ENCODE results near the gene NEK4. TPM values are rescaled to one million over a fixed set of nuclear protein-coding genes. Genes with fewer than 3 reads are reported as not detected.

NEK4 gene
- polyA plus RNA-seq, 1 of the 3 experiments (the other 2 are of a cell fraction): 8.8 TPM

DNA sequence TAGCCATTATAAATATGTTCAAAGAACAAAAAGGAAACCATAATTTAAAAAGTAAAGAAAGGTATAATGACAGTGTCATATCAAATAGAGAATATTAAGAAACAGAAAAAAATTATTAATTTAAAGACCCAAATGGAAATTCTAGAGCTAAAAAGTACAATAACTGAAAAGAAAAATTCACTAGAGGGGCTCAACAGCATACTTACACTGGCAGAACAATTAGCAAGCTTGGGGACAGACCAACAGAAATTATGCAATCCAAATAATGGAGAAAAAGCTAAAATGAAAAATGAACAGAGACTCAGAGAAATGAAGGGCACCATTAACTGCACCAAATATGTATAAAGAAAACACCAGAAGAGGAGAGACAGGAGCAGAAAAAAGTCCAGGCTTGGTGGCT, 51.1 kb downstream of the NEK4 start:
- Histone ChIP-seq H3K9me2 (no peaks in the 10 kb centered on the region), H3K4me1 (ENCODE audit: control insufficient read depth in 1 of 2, insufficient read depth in 2 of 2, low read depth in 1 of 2, low read length in 1 of 2) (no peaks in the 10 kb centered on the region), H3K4me2 (no peak overlapping the region), H3K79me2 (ENCODE audit: insufficient read depth) (no peaks in the 10 kb centered on the region), H3K36me3 (replicated peaks in 1 of 2; ENCODE audit: control insufficient read depth in 1 of 2, insufficient read depth in 2 of 2, low read length in 1 of 2) (peaks cover 0 to 26% of the 10 kb centered on the region in 2 experiments), H3K27me3 (ENCODE audit: insufficient read depth) (no peaks in the 10 kb centered on the region), H2AFZ (ENCODE audit: low read depth) (no peak overlapping the region), H3K27ac (ENCODE audit: low read depth in 2 of 2, low read length in 1 of 2) (no peak overlapping the region), H3F3A (replicated peaks; ENCODE audit: insufficient read depth) (no peaks in the 10 kb centered on the region), H3K9me3 (peaks cover 4% of the 10 kb centered on the region; the same call in 1 of the 2 replicates), H3K4me3 (ENCODE audit: low read depth in 2 of 2, low read length in 1 of 2) (no peak overlapping the region), H4K20me1 (ENCODE audit: insufficient read depth) (no peaks in the 10 kb centered on the region), H3K9ac (no peak overlapping the region)
- no peak for DNase-seq
- TF ChIP-seq YY1 (IDR thresholded peaks at IDR 0.05; ENCODE audit: low read depth) (no peak), SIN3A (IDR thresholded peaks at IDR 0.05; ENCODE audit: borderline replicate concordance, low read depth, low read length) (no peak), EP300 (IDR thresholded peaks at IDR 0.05; ENCODE audit: borderline replicate concordance in 1 of 2, low read depth in 1 of 2, low read length in 1 of 2) (no peak), NFIC (IDR thresholded peaks at IDR 0.05; ENCODE audit: borderline replicate concordance) (no peak), NRF1 (IDR thresholded peaks at IDR 0.05; ENCODE audit: low read depth, low read length) (no peak), FOSL2 (IDR thresholded peaks at IDR 0.05; ENCODE audit: borderline replicate concordance, low read depth) (no peak), GATA2 (CRISPR knock-in tag; IDR thresholded peaks at IDR 0.05) (no peak), FOXM1 (IDR thresholded peaks at IDR 0.05; ENCODE audit: low read depth) (no peak), FOXJ3 (CRISPR knock-in tag; IDR thresholded peaks at IDR 0.05) (no peak)
- TF ChIP-seq, protein P1, sequence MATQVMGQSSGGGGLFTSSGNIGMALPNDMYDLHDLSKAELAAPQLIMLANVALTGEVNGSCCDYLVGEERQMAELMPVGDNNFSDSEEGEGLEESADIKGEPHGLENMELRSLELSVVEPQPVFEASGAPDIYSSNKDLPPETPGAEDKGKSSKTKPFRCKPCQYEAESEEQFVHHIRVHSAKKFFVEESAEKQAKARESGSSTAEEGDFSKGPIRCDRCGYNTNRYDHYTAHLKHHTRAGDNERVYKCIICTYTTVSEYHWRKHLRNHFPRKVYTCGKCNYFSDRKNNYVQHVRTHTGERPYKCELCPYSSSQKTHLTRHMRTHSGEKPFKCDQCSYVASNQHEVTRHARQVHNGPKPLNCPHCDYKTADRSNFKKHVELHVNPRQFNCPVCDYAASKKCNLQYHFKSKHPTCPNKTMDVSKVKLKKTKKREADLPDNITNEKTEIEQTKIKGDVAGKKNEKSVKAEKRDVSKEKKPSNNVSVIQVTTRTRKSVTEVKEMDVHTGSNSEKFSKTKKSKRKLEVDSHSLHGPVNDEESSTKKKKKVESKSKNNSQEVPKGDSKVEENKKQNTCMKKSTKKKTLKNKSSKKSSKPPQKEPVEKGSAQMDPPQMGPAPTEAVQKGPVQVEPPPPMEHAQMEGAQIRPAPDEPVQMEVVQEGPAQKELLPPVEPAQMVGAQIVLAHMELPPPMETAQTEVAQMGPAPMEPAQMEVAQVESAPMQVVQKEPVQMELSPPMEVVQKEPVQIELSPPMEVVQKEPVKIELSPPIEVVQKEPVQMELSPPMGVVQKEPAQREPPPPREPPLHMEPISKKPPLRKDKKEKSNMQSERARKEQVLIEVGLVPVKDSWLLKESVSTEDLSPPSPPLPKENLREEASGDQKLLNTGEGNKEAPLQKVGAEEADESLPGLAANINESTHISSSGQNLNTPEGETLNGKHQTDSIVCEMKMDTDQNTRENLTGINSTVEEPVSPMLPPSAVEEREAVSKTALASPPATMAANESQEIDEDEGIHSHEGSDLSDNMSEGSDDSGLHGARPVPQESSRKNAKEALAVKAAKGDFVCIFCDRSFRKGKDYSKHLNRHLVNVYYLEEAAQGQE (IDR thresholded peaks at IDR 0.05; ENCODE audit: low read depth, low read length): no peak
- TF ChIP-seq, protein P2, sequence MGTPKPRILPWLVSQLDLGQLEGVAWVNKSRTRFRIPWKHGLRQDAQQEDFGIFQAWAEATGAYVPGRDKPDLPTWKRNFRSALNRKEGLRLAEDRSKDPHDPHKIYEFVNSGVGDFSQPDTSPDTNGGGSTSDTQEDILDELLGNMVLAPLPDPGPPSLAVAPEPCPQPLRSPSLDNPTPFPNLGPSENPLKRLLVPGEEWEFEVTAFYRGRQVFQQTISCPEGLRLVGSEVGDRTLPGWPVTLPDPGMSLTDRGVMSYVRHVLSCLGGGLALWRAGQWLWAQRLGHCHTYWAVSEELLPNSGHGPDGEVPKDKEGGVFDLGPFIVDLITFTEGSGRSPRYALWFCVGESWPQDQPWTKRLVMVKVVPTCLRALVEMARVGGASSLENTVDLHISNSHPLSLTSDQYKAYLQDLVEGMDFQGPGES (IDR thresholded peaks at IDR 0.05; ENCODE audit: low read depth, low read length): no peak
- POLR2A ChIA-PET: no interaction called here
- CTCF ChIA-PET: no interaction called here

DNA sequence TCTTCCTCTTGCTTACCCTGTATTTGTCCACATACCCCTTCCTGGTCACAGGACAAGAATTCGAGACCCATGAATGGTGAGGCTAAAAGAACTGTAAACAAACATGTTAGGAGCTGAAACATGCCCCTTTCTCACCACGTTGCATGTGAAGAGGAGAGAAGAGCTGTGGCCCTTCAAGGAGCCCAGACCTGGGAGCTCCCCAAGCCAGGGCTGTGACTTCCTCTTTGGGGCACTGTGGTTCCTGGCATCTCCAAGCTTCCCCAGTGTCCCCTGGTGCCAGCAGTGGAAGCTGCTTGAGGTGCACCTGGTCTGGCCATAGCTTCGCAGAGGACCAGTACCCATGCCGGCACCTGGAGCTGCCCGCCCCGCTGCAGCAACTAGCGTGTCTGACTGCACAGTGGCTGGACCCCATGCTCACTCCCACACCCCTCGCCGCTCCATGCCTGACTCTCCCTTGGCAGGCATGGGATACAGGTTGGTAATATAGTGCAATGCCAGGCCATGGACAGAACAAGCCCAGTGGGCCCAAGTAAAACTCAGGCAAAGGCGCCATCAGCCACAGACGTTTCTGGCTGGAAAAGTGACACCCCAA, 54.9 kb downstream of the NEK4 start:
- Histone ChIP-seq H3K9me2 (no peaks in the 10 kb centered on the region), H3K36me3 (replicated peaks in 1 of 2; ENCODE audit: control insufficient read depth in 1 of 2, insufficient read depth in 2 of 2, low read length in 1 of 2) (peaks cover 10 to 35% of the 10 kb centered on the region in 2 experiments), H3K9ac (no peak overlapping the region), H3K27ac (ENCODE audit: low read depth in 2 of 2, low read length in 1 of 2) (no peak overlapping the region), H3K27me3 (ENCODE audit: insufficient read depth) (no peaks in the 10 kb centered on the region), H4K20me1 (ENCODE audit: insufficient read depth) (no peaks in the 10 kb centered on the region), H3K4me1 (ENCODE audit: control insufficient read depth in 1 of 2, insufficient read depth in 2 of 2, low read depth in 1 of 2, low read length in 1 of 2) (no peaks in the 10 kb centered on the region), H3F3A (replicated peaks; ENCODE audit: insufficient read depth) (peaks cover 7% of the 10 kb centered on the region), H3K79me2 (ENCODE audit: insufficient read depth) (no peaks in the 10 kb centered on the region), H2AFZ (ENCODE audit: low read depth) (no peak overlapping the region), H3K9me3 (peaks cover 4% of the 10 kb centered on the region; the same call in 1 of the 2 replicates), H3K4me3 (ENCODE audit: low read depth in 2 of 2, low read length in 1 of 2) (no peak overlapping the region), H3K4me2 (no peak overlapping the region)
- ChIA-PET POLR2A (no interaction called here), CTCF (interaction anchor here (1.0 to 2.0 kb wide), 2 partner anchors 10 to 14 kb away, joined by 3 to 5 read pairs; partner anchors contain the start of genes GLT8D1 and SPCS1)
- 91% methylated on average over 4 of the region's 11 CpGs for WGBS (ENCODE audit: low lambda C conversion rate)
- TF ChIP-seq, protein P3, sequence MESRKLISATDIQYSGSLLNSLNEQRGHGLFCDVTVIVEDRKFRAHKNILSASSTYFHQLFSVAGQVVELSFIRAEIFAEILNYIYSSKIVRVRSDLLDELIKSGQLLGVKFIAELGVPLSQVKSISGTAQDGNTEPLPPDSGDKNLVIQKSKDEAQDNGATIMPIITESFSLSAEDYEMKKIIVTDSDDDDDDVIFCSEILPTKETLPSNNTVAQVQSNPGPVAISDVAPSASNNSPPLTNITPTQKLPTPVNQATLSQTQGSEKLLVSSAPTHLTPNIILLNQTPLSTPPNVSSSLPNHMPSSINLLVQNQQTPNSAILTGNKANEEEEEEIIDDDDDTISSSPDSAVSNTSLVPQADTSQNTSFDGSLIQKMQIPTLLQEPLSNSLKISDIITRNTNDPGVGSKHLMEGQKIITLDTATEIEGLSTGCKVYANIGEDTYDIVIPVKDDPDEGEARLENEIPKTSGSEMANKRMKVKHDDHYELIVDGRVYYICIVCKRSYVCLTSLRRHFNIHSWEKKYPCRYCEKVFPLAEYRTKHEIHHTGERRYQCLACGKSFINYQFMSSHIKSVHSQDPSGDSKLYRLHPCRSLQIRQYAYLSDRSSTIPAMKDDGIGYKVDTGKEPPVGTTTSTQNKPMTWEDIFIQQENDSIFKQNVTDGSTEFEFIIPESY (IDR thresholded peaks at IDR 0.05; ENCODE audit: borderline replicate concordance, low read depth): no peak
- TF ChIP-seq, protein P4, sequence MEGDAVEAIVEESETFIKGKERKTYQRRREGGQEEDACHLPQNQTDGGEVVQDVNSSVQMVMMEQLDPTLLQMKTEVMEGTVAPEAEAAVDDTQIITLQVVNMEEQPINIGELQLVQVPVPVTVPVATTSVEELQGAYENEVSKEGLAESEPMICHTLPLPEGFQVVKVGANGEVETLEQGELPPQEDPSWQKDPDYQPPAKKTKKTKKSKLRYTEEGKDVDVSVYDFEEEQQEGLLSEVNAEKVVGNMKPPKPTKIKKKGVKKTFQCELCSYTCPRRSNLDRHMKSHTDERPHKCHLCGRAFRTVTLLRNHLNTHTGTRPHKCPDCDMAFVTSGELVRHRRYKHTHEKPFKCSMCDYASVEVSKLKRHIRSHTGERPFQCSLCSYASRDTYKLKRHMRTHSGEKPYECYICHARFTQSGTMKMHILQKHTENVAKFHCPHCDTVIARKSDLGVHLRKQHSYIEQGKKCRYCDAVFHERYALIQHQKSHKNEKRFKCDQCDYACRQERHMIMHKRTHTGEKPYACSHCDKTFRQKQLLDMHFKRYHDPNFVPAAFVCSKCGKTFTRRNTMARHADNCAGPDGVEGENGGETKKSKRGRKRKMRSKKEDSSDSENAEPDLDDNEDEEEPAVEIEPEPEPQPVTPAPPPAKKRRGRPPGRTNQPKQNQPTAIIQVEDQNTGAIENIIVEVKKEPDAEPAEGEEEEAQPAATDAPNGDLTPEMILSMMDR (IDR thresholded peaks at IDR 0.05): no peak
- TF ChIP-seq ELF1 (IDR thresholded peaks at IDR 0.05) (no peak), MEF2A (IDR thresholded peaks at IDR 0.05; ENCODE audit: borderline replicate concordance, low read depth) (no peak), SMC3 (IDR thresholded peaks at IDR 0.05; ENCODE audit: low read depth, low read length) (no peak), RAD21 (IDR thresholded peaks at IDR 0.05; ENCODE audit: low read length) (no peak), NFIC (IDR thresholded peaks at IDR 0.05; ENCODE audit: borderline replicate concordance) (no peak), TAF1 (IDR thresholded peaks at IDR 0.05; ENCODE audit: borderline replicate concordance, low read depth, low read length) (no peak)
- no peak for DNase-seq
